ENCODE results near the gene FYCO1. TPM values are rescaled to one million over a fixed set of nuclear protein-coding genes. Genes with fewer than 3 reads are reported as not detected.

FYCO1 gene
- total RNA-seq, 2 donors from 2014 or later: 17.6 to 25.1 TPM

DNA sequence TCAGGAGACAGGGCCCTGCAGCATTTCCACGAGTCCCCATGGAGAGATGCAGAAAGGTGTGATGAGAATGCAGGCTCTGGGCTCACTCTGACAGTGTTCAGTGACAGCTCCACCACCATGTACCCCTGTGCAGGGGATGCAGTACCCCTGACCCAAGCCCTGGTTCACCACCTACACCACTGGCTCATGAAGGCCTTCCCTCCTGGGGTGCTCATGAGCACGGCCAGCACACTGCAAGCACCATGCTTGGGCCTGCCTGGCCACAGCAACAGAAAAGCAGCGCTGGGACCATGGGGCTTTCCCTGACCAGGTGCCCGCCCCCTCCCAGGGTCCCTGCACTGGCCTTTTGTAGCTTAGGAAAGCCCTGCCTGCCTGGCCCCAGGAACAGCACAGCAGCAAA lies 46.2 kb downstream of the FYCO1 start:
- peaks cover 11% of the 10 kb centered on the region for H3K27me3 Mint-ChIP-seq (ENCODE audit: low read depth)
- H3K36me3 Mint-ChIP-seq (ENCODE audit: insufficient read depth in 2 of 2): peaks cover 49 to 55% of the 10 kb centered on the region in 2 donors
- no peak overlapping the region for H3K27ac Mint-ChIP-seq
- peak overlapping the region in 1 of 2 donors; percentile 33 for H3K4me3 Mint-ChIP-seq
- no peak for DNase-seq
- no peaks in the 10 kb centered on the region for H3K9me3 Mint-ChIP-seq
- ATAC-seq (replicated peaks in 1 of 2): no peak
- peaks cover 85% of the 10 kb centered on the region for H3K4me1 Mint-ChIP-seq (ENCODE audit: low read depth)

DNA sequence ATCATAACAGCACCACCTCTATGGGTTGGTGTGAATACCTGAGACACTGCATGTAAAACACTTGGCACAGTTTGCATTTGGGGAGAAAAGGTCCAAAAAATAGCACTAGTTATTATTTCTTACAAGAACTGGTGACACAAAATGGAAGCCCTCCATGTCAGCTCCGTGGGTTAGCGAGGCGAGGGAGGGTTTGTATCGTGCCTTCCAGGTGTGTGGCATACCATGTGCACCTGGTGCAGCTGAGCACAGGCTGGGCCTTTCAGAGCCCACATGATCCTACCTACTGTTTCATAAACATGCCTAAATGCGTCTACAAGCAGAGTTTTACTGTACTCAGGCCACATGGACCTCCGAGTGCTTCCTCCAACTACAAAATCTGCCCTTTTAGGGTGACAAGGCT lies 46.7 kb downstream of the FYCO1 start:
- Mint-ChIP-seq H3K27me3 (ENCODE audit: low read depth) (peaks cover 11% of the 10 kb centered on the region), H3K27ac (peak overlapping the region; percentile 77), H3K9me3 (no peaks in the 10 kb centered on the region), H3K36me3 (ENCODE audit: insufficient read depth in 2 of 2) (peaks cover 45 to 52% of the 10 kb centered on the region in 2 donors), H3K4me3 (peak overlapping the region in 1 of 2 donors; percentile 66), H3K4me1 (ENCODE audit: low read depth) (peaks cover 91% of the 10 kb centered on the region)
- no peak for ATAC-seq (replicated peaks in 1 of 2)
- no peak for DNase-seq

- peak overlapping the region; percentile 77 for H3K27ac Mint-ChIP-seq
- no peaks in the 10 kb centered on the region for H3K9me3 Mint-ChIP-seq
- DNase-seq (no peak), ATAC-seq (replicated peaks in 1 of 2) (no peak)
- peaks cover 11% of the 10 kb centered on the region for H3K27me3 Mint-ChIP-seq (ENCODE audit: low read depth)
- H3K4me3 Mint-ChIP-seq: peak overlapping the region in 1 of 2 donors; percentile 66
- H3K4me1 Mint-ChIP-seq (ENCODE audit: low read depth): peaks cover 94% of the 10 kb centered on the region
- peaks cover 42 to 52% of the 10 kb centered on the region in 2 donors for H3K36me3 Mint-ChIP-seq (ENCODE audit: insufficient read depth in 2 of 2)
These were observed 47.3 kb downstream of the FYCO1 start for GRCh38 chr3:45948311-45948781.

DNA sequence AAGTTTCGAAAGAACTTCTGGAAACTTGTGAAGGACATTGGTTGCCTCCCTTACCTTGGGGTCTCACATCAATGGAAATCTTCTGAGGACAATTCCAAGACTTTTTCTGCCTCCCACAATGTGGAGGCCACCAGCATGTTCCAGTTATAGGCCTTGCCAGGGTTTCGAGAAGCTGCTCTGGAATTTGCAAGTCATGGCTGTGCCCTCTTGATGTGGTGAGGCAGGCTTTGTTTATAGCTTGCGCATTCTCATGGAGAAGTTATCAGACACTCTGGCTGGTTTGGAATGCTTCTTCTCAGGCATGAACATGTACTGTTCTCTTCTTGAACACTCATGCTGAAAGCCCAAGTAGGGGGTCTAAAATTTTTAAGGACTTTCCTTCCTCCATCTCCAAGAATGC lies 48.3 kb downstream of the FYCO1 start:
- DNase-seq (no peak), ATAC-seq (replicated peaks in 1 of 2) (no peak)
- H3K27me3 Mint-ChIP-seq (ENCODE audit: low read depth): peaks cover 13% of the 10 kb centered on the region
- peak overlapping the region in 1 of 2 donors; percentile 66 for H3K4me3 Mint-ChIP-seq
- peaks cover 33 to 48% of the 10 kb centered on the region in 2 donors for H3K36me3 Mint-ChIP-seq (ENCODE audit: insufficient read depth in 2 of 2)
- peaks cover 98% of the 10 kb centered on the region for H3K4me1 Mint-ChIP-seq (ENCODE audit: low read depth)
- H3K9me3 Mint-ChIP-seq: no peaks in the 10 kb centered on the region
- H3K27ac Mint-ChIP-seq: no peak overlapping the region

DNA sequence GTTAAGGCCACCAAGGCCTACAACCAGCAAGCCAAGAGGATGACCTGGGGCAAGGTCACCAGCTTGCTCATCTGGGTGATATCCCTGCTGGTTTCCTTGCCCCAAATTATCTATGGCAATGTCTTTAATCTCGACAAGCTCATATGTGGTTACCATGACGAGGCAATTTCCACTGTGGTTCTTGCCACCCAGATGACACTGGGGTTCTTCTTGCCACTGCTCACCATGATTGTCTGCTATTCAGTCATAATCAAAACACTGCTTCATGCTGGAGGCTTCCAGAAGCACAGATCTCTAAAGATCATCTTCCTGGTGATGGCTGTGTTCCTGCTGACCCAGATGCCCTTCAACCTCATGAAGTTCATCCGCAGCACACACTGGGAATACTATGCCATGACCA lies 48.7 kb downstream of the FYCO1 start:
- peak overlapping the region in 1 of 2 donors; percentile 10 for H3K4me3 Mint-ChIP-seq
- DNase-seq (peak in 1 of 2 donors; percentile 46), ATAC-seq (replicated peaks in 1 of 2) (no peak)
- no peaks in the 10 kb centered on the region for H3K9me3 Mint-ChIP-seq
- H3K36me3 Mint-ChIP-seq (ENCODE audit: insufficient read depth in 2 of 2): peaks cover 28 to 46% of the 10 kb centered on the region in 2 donors
- peaks cover 18% of the 10 kb centered on the region for H3K27me3 Mint-ChIP-seq (ENCODE audit: low read depth)
- H3K4me1 Mint-ChIP-seq (ENCODE audit: low read depth): peaks cover 98% of the 10 kb centered on the region
- H3K27ac Mint-ChIP-seq: no peak overlapping the region

DNA sequence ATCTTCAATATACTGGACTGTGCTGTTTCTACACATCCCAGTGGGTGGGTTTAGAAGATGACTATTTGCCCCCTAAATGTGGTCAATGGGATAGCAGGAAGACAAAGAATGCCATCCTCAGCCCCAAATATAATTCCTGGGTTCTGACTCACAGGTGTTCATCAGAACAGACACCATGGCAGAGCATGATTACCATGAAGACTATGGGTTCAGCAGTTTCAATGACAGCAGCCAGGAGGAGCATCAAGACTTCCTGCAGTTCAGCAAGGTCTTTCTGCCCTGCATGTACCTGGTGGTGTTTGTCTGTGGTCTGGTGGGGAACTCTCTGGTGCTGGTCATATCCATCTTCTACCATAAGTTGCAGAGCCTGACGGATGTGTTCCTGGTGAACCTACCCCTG lies 49.3 kb downstream of the FYCO1 start:
- peak overlapping the region in 1 of 2 donors; percentile 73 for H3K4me3 Mint-ChIP-seq
- H3K4me1 Mint-ChIP-seq (ENCODE audit: low read depth): peaks cover 93% of the 10 kb centered on the region
- H3K27me3 Mint-ChIP-seq (ENCODE audit: low read depth): peaks cover 20% of the 10 kb centered on the region
- H3K27ac Mint-ChIP-seq: no peak overlapping the region
- H3K9me3 Mint-ChIP-seq: no peaks in the 10 kb centered on the region
- DNase-seq (peak in 1 of 2 donors; percentile 28), ATAC-seq (replicated peaks in 1 of 2) (no peak)
- peaks cover 30 to 42% of the 10 kb centered on the region in 2 donors for H3K36me3 Mint-ChIP-seq (ENCODE audit: insufficient read depth in 2 of 2)

GRCh38 chr3:45944830-45945620 lies 50.6 kb downstream of the FYCO1 start:
- Mint-ChIP-seq H3K36me3 (ENCODE audit: insufficient read depth in 2 of 2) (peaks cover 41 to 45% of the 10 kb centered on the region in 2 donors), H3K27ac (peak overlapping the region; percentile 49)
- ATAC-seq (replicated peaks in 1 of 2): no peak

DNA sequence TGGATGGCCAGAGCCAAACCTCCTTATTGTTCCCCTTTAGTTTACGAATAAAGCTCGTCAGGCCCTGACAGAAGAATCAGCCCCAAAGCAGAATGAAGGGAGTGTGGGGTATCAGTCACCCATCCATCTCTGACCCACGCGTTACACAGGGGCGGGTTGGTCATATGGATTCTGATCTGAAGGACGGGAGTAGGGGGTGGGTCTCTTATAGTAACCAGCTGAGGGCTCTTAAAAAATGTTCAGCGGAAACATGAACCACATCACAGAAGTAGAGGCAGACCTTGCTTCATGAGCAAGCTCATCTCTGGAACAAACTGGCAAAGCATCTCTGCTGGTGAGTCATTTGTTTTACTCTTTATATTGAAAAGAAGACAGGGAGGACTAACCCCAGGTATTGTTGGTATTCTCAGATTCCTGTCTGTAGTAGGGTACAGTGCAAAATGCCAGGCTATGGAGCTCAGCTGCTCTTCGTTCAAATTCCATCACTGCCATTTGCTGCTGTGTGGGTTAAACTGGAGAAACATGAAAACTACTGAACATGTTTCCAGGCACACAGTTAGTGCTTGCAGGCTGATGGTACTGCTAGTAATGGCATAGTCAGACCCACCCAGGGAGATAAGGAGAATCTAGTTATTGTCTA lies 52.3 kb downstream of the FYCO1 start, which contains the start of gene CXCR6:
CXCR6 (plus strand) TSS at position 258 of the 640 bp plus-strand sequence. CDS start 3,018 bp downstream, outside the sequence.
- peak; percentile 86 to 88 for ATAC-seq (replicated peaks in 1 of 2)

More at GRCh38 chr3:45944830-45945620, 50.6 kb downstream of the FYCO1 start:
- Mint-ChIP-seq H3K4me3 (peak overlapping the region in 1 of 2 donors; percentile 73), H3K27me3 (ENCODE audit: low read depth) (peaks cover 31% of the 10 kb centered on the region), H3K9me3 (peaks cover 0 to 4% of the 10 kb centered on the region in 2 donors), H3K4me1 (ENCODE audit: low read depth) (peaks cover 90% of the 10 kb centered on the region)
- DNase-seq: no peak

GRCh38 chr3:45942051-45942825 lies 53.4 kb downstream of the FYCO1 start:
- H3K36me3 Mint-ChIP-seq (ENCODE audit: insufficient read depth in 2 of 2): peaks cover 27% of the 10 kb centered on the region in 2 donors
- peak overlapping the region; percentile 98 for H3K27ac Mint-ChIP-seq
- peaks cover 0 to 4% of the 10 kb centered on the region in 2 donors for H3K9me3 Mint-ChIP-seq
- peak overlapping the region; percentile 63 to 87 for H3K4me3 Mint-ChIP-seq
- H3K4me1 Mint-ChIP-seq (ENCODE audit: low read depth): peaks cover 79% of the 10 kb centered on the region
- peaks cover 36% of the 10 kb centered on the region for H3K27me3 Mint-ChIP-seq (ENCODE audit: low read depth)
- DNase-seq: no peak
- ATAC-seq (replicated peaks in 1 of 2): no peak

More for the DNA sequence above, 52.3 kb downstream of the FYCO1 start, which contains the start of gene CXCR6:
- Mint-ChIP-seq H3K4me3 (peak within 1 kb of the TSS; percentile 63 to 87), H3K36me3 (ENCODE audit: insufficient read depth in 2 of 2) (peaks cover 31 to 36% of the 10 kb centered on the region in 2 donors), H3K4me1 (ENCODE audit: low read depth) (peaks cover 90% of the 10 kb centered on the region), H3K27ac (peak within 1 kb of the TSS; percentile 98), H3K27me3 (ENCODE audit: low read depth) (peaks cover 36% of the 10 kb centered on the region), H3K9me3 (peaks cover 0 to 4% of the 10 kb centered on the region in 2 donors)
- DNase-seq: peak; percentile 71 to 72

DNA sequence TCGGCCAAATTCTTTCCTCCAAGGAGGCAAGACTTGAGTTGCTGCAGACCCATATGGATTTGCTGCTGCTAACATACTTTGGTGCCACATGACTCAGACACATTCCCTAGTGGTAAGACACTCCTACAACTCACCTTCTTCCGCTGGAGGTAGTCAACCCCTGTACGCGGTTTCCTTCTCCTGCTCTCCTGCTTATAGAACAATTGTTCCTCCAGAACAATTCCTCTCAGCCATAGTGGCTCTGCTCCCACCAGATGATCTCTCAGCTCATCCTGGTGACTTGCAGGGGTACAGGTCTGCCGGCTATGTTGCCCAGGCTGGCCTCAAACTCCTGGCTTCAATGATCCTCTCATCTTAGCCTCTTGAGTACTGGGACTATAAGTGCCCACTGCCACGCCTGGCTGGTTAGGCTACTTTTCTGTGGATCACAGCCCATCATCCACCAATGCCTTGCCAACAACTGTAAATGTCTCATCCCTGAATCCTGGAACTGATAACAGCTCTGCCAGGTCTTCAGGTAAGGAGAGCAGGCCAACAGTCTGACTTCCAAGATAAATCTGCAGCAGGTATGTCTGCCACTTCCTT lies 54.8 kb downstream of the FYCO1 start:
- Mint-ChIP-seq H3K36me3 (ENCODE audit: insufficient read depth in 2 of 2) (peaks cover 16 to 26% of the 10 kb centered on the region in 2 donors), H3K27me3 (ENCODE audit: low read depth) (peaks cover 36% of the 10 kb centered on the region), H3K4me3 (no peak overlapping the region), H3K9me3 (peaks cover 0 to 4% of the 10 kb centered on the region in 2 donors), H3K27ac (no peak overlapping the region), H3K4me1 (ENCODE audit: low read depth) (peaks cover 66% of the 10 kb centered on the region)
- ATAC-seq (replicated peaks in 1 of 2) (no peak), DNase-seq (no peak)

- no peak overlapping the region for H3K4me3 Mint-ChIP-seq
- peaks cover 59% of the 10 kb centered on the region for H3K4me1 Mint-ChIP-seq (ENCODE audit: low read depth)
- H3K9me3 Mint-ChIP-seq: peaks cover 0 to 4% of the 10 kb centered on the region in 2 donors
- DNase-seq (no peak), ATAC-seq (replicated peaks in 1 of 2) (no peak)
- H3K27ac Mint-ChIP-seq: no peak overlapping the region
- peaks cover 16 to 30% of the 10 kb centered on the region in 2 donors for H3K36me3 Mint-ChIP-seq (ENCODE audit: insufficient read depth in 2 of 2)
- peaks cover 30% of the 10 kb centered on the region for H3K27me3 Mint-ChIP-seq (ENCODE audit: low read depth)
These were observed 55.4 kb downstream of the FYCO1 start for GRCh38 chr3:45940004-45940780.
